H1 (cell line): Measurements from ENCODE around the gene MNAT1. TPM values are rescaled to one million over a fixed set of nuclear protein-coding genes. Genes with fewer than 3 reads are reported as not detected.

ENCODE experiments used
- CTCF ChIA-PET: fragments of 300-600 bp; sonication (Branson Sonifier 250); formaldehyde crosslinking; loops from one replicate; lab custom pipeline; 2021; ENCODE audit not compliant: partially characterized antibody; lab: Charles Lee
- POLR2A ChIA-PET: fragments of 300-600 bp; sonication (Branson Sonifier 250); formaldehyde crosslinking; loops from one replicate; lab custom pipeline; 2021; ENCODE audit warnings: inconsistent platforms; ENCODE audit not compliant: partially characterized antibody; lab: Charles Lee
- DNase-seq, 2 experiments: peaks; one replicate each; pipeline versions ENCODE4 v3.0.0 to v3.0.0-alpha.2; 2010 to 2022; ENCODE audit warnings: low spot score in 2 of 2, low read depth in 1 of 2, mixed read lengths in 1 of 2
- FAIRE-seq: peaks from 2 replicates; lab custom pipeline; 2011; peaks lifted over from hg19 to GRCh38; lab: Jason Lieb, UNC
- H2AFZ ChIP-seq: 2 replicates; pipeline ENCODE4 v1.8.1; 2012; ENCODE audit warnings: low read length, inconsistent platforms
- H2AK5ac ChIP-seq: 2 replicates; pipeline ENCODE4 v1.6.1; 2013; ENCODE audit warnings: low read depth, low read length
- H2BK120ac ChIP-seq: replicated peaks from 2 replicates; pipeline ENCODE3; 2013; ENCODE audit warnings: low read depth, low read length, inconsistent platforms
- H2BK12ac ChIP-seq: 2 replicates; pipeline ENCODE4 v1.6.1; 2013; ENCODE audit warnings: low read depth, low read length
- H2BK15ac ChIP-seq: 2 replicates; pipeline ENCODE4 v1.6.1; 2013; ENCODE audit warnings: low read length
- H2BK20ac ChIP-seq: 2 replicates; pipeline ENCODE4 v1.6.1; 2013; ENCODE audit warnings: low read length
- H2BK5ac ChIP-seq: 2 replicates; pipeline ENCODE4 v1.6.1; 2013; ENCODE audit warnings: low read depth, low read length
- H3K14ac ChIP-seq: 2 replicates; pipeline ENCODE4 v1.6.1; 2013; ENCODE audit warnings: inconsistent platforms; ENCODE audit not compliant: insufficient read length
- H3K18ac ChIP-seq: 2 replicates; pipeline ENCODE4 v1.6.1; 2013; ENCODE audit warnings: low read length; ENCODE audit errors: extremely low read depth
- H3K23ac ChIP-seq: 2 replicates; pipeline ENCODE4 v1.6.1; 2013; ENCODE audit warnings: inconsistent platforms; ENCODE audit not compliant: insufficient read length
- H3K23me2 ChIP-seq: 2 replicates; pipeline ENCODE4 v1.6.1; 2013; ENCODE audit warnings: low read depth, low read length
- H3K27ac ChIP-seq: 2 replicates; pipeline ENCODE4 v1.6.1; 2011; ENCODE audit warnings: low read depth, low read length, inconsistent platforms
- H3K27me3 ChIP-seq, 4 experiments: replicated peaks in 1 of 4; 1 replicate in 1 of 4; 2 replicates in 3 of 4; pipeline versions ENCODE4 v1.6.1 to v1.8.1; 2011 to 2013; ENCODE audit warnings: low read length in 3 of 4, mild to moderate bottlenecking in 3 of 4, inconsistent platforms in 2 of 4, mixed read lengths in 2 of 4, moderate library complexity in 1 of 4; ENCODE audit not compliant: control insufficient read depth in 3 of 4, insufficient read depth in 3 of 4; ENCODE audit errors: extremely low read depth in 1 of 4
- H3K36me3 ChIP-seq, 4 experiments: 2 replicates each; pipeline versions ENCODE4 v1.6.1 to v1.8.1; 2011 to 2013; ENCODE audit warnings: mild to moderate bottlenecking in 4 of 4, low read length in 3 of 4, moderate library complexity in 2 of 4, control low read depth in 1 of 4, inconsistent platforms in 1 of 4; ENCODE audit not compliant: insufficient read depth in 4 of 4, control insufficient read depth in 2 of 4
- H3K4ac ChIP-seq: replicated peaks from 2 replicates; pipeline ENCODE3; 2013; ENCODE audit warnings: low read length, low read depth, mixed read lengths, inconsistent platforms; ENCODE audit not compliant: insufficient read length
- H3K4me1 ChIP-seq, 4 experiments: replicated peaks in 1 of 4; 1 replicate in 1 of 4; 2 replicates in 3 of 4; pipeline versions ENCODE4 v1.6.1 to v1.8.1; 2011 to 2013; ENCODE audit warnings: low read length in 3 of 4, inconsistent platforms in 2 of 4, mixed read lengths in 1 of 4; ENCODE audit not compliant: insufficient read depth in 4 of 4, control insufficient read depth in 3 of 4
- H3K4me2 ChIP-seq, 2 experiments: 2 replicates each; pipeline versions ENCODE4 v1.6.1 to v1.8.1; 2011 to 2013; ENCODE audit warnings: low read depth in 2 of 2, low read length in 2 of 2, control low read depth in 1 of 2, inconsistent platforms in 1 of 2, mild to moderate bottlenecking in 1 of 2; ENCODE audit not compliant: insufficient read depth in 1 of 2
- H3K4me3 ChIP-seq, 4 experiments: fragments of 200-600, 300-600 bp in 1 of 4; sonication (generic), shearing (Covaris generic), sonication (Bioruptor Twin) in 1 of 4; 2 replicates each; pipeline versions ENCODE4 v1.5.1 to v1.8.1; 2011 to 2016; ENCODE audit warnings: low read length in 4 of 4, low read depth in 3 of 4, control low read depth in 2 of 4, inconsistent platforms in 2 of 4, mild to moderate bottlenecking in 2 of 4, mixed read lengths in 1 of 4, moderate library complexity in 1 of 4; ENCODE audit not compliant: insufficient read depth in 2 of 4; ENCODE audit errors: extremely low read depth in 1 of 4
- H3K56ac ChIP-seq: replicated peaks from 2 replicates; pipeline ENCODE3; 2013; ENCODE audit warnings: low read depth, mild to moderate bottlenecking, mixed read lengths, low read length, inconsistent platforms; ENCODE audit not compliant: insufficient read length
- H3K79me1 ChIP-seq: 2 replicates; pipeline ENCODE4 v1.6.1; 2013; ENCODE audit warnings: low read depth, low read length, control low read depth
- H3K79me2 ChIP-seq, 2 experiments: 2 replicates each; pipeline versions ENCODE4 v1.6.1 to v1.8.1; 2012 to 2013; ENCODE audit warnings: low read length in 2 of 2, mild to moderate bottlenecking in 2 of 2, inconsistent platforms in 1 of 2; ENCODE audit not compliant: insufficient read depth in 2 of 2, control insufficient read depth in 1 of 2
- H3K9ac ChIP-seq, 4 experiments: replicated peaks in 1 of 4; 1 replicate in 1 of 4; 2 replicates in 3 of 4; pipeline versions ENCODE4 v1.6.1 to v1.8.1; 2011 to 2013; ENCODE audit warnings: low read depth in 3 of 4, low read length in 3 of 4, control low read depth in 2 of 4, mild to moderate bottlenecking in 2 of 4, moderate library complexity in 2 of 4, inconsistent platforms in 1 of 4; ENCODE audit errors: extremely low read depth in 1 of 4
- H3K9me3 ChIP-seq, 2 experiments: 2 replicates each; pipeline versions ENCODE4 v1.6.1 to v1.8.1; 2012 to 2013; ENCODE audit warnings: mild to moderate bottlenecking in 2 of 2, moderate library complexity in 2 of 2, control low read depth in 1 of 2, inconsistent platforms in 1 of 2, low read depth in 1 of 2, low read length in 1 of 2, mixed read lengths in 1 of 2; ENCODE audit not compliant: insufficient read depth in 2 of 2
- H4K20me1 ChIP-seq, 2 experiments: replicated peaks in 1 of 2; 2 replicates each; pipeline versions ENCODE3 to v1.8.1; 2011 to 2013; ENCODE audit warnings: inconsistent platforms in 2 of 2, low read length in 2 of 2, mild to moderate bottlenecking in 1 of 2; ENCODE audit not compliant: insufficient read depth in 2 of 2, control insufficient read depth in 1 of 2
- H4K5ac ChIP-seq: 2 replicates; pipeline ENCODE4 v1.6.1; 2013; ENCODE audit warnings: low read length, low read depth, mixed read lengths, inconsistent platforms; ENCODE audit not compliant: insufficient read length
- H4K8ac ChIP-seq: 2 replicates; pipeline ENCODE4 v1.8.0; 2013; ENCODE audit warnings: mild to moderate bottlenecking, moderate library complexity, low read length, inconsistent platforms; ENCODE audit not compliant: insufficient read depth; ENCODE audit errors: extremely low read depth
- H4K91ac ChIP-seq: replicated peaks from 2 replicates; pipeline ENCODE3; 2013; ENCODE audit warnings: low read length, mixed read lengths, inconsistent platforms; ENCODE audit not compliant: insufficient read length
- BACH1 ChIP-seq: IDR thresholded peaks from 2 replicates; pipeline ENCODE4 v1.6.1; 2012; ENCODE audit warnings: low read length, improper control_type of control experiment
- CBX5 ChIP-seq: fragments of 300-800, 300-1000 bp; sonication (generic); IDR thresholded peaks from 2 replicates; pipeline ENCODE4 v1.7.1; 2016; ENCODE audit warnings: antibody characterized with exemption, low read length, low read depth
- CEBPB ChIP-seq: IDR thresholded peaks from 2 replicates; pipeline ENCODE4 v1.6.1; 2012; ENCODE audit warnings: low read depth, low read length
- CTBP2 ChIP-seq: IDR thresholded peaks from 2 replicates; pipeline ENCODE4 v1.7.0; 2011; ENCODE audit warnings: borderline replicate concordance, mild to moderate bottlenecking, moderate library complexity, mixed read lengths, low read length; ENCODE audit not compliant: insufficient read depth, insufficient read length
- EZH2 ChIP-seq: fragments of 200-600 bp; sonication (generic); IDR thresholded peaks from 2 replicates; pipeline ENCODE4 v1.7.1; 2012; ENCODE audit warnings: low read depth, mild to moderate bottlenecking, moderate library complexity, low read length, inconsistent platforms; ENCODE audit not compliant: severe bottlenecking
- GTF2F1 ChIP-seq: IDR thresholded peaks from 2 replicates; pipeline ENCODE4 v1.6.1; 2012; ENCODE audit warnings: low read depth, low read length, improper control_type of control experiment, borderline replicate concordance
- KDM4A ChIP-seq: IDR thresholded peaks from one replicate; pipeline ENCODE4 v1.7.1; 2012; ENCODE audit warnings: low read depth, mild to moderate bottlenecking, moderate library complexity, low read length, inconsistent platforms; ENCODE audit not compliant: severe bottlenecking
- PHF8 ChIP-seq: fragments of 200-600 bp; sonication (generic); conservative IDR thresholded peaks from 2 replicates; pipeline ENCODE4 v1.7.1; 2012; ENCODE audit warnings: low read depth, mild to moderate bottlenecking, inconsistent platforms, low read length, moderate library complexity
- POLR2A ChIP-seq, 2 experiments: IDR thresholded peaks; 1 replicate in 1 of 2; 2 replicates in 1 of 2; pipeline ENCODE4 v1.6.1; 2011; ENCODE audit warnings: low read depth in 2 of 2, low read length in 2 of 2, mild to moderate bottlenecking in 2 of 2; ENCODE audit errors: control extremely low read depth in 1 of 2
- POLR2AphosphoS5 ChIP-seq: IDR thresholded peaks from 2 replicates; pipeline ENCODE4 v1.6.1; 2011; ENCODE audit warnings: low read depth, low read length
- RFX5 ChIP-seq: IDR thresholded peaks from 2 replicates; pipeline ENCODE4 v1.6.1; 2011; ENCODE audit warnings: low read depth, low read length, improper control_type of control experiment, borderline replicate concordance
- RXRA ChIP-seq: IDR thresholded peaks from 2 replicates; pipeline ENCODE4 v1.6.1; 2011; ENCODE audit warnings: low read depth, mild to moderate bottlenecking, low read length, moderate library complexity; ENCODE audit not compliant: insufficient read depth
- SP1 ChIP-seq: IDR thresholded peaks from 2 replicates; pipeline ENCODE4 v1.6.1; 2011; ENCODE audit warnings: low read depth, low read length
- SP4 ChIP-seq: IDR thresholded peaks from 2 replicates; pipeline ENCODE4 v1.6.1; 2012; ENCODE audit warnings: low read length, inconsistent platforms
- TBP ChIP-seq: IDR thresholded peaks from 2 replicates; pipeline ENCODE4 v1.6.1; 2011; ENCODE audit warnings: low read depth, low read length, improper control_type of control experiment
- WGBS, 2 experiments: shearing (Covaris generic) in 1 of 2; methylation state at CpG; one replicate each; pipeline versions ENCODE4 v1.1.6 to v1.1.7; 2013 to 2015; ENCODE audit warnings: low lambda C conversion rate in 2 of 2, mixed read lengths in 2 of 2, inconsistent platforms in 1 of 2, low coverage in 1 of 2, missing lambda C conversion rate in 1 of 2; ENCODE audit not compliant: insufficient replicate concordance in 2 of 2, insufficient coverage in 1 of 2, insufficient read length in 1 of 2; ENCODE audit errors: extremely low coverage in 1 of 2, missing lambda C conversion rate in 1 of 2; 5-methylcytosine and 5-hydroxymethylcytosine counted together
- polyA plus RNA-seq, 7 experiments: library from polyadenylated mRNA; depleted of rRNA in 3 of 7; stranded (reverse) in 5 of 7; unstranded in 2 of 7; fragments of >200 nt in 5 of 7; fragments of 200-250 nt in 2 of 7; gene quantifications; 1 replicate in 5 of 7; 2 replicates in 1 of 7; 4 replicates in 1 of 7; pipeline versions ENCODE4 v1.2.1 to v1.2.3, GENCODE V29; 2011 to 2013; ENCODE audit warnings: missing spikeins in 2 of 7, mixed read lengths in 2 of 7
- total RNA-seq: library from RNA; stranded (reverse); fragmentation: NEBNext Ultra II Directional; extraction: Animal tissue kit (Norgen Biotek cat#: 25700); gene quantifications from 2 replicates; pipeline ENCODE4 v1.2.1, GENCODE V29; 2021

MNAT1 gene
- total and polyA plus RNA-seq, 2 of the 8 experiments (the other 6 are each of a cell fraction or from before 2014, with no cell fraction given): 34.7 to 52.1 TPM

GRCh38 chr14:60720391-60720790 is 14.2 kb upstream of the MNAT1 start:
- peaks cover 7 to 64% of the 10 kb centered on the region in 2 experiments for H3K79me2 ChIP-seq
- no peak overlapping the region for H4K5ac ChIP-seq
- H2BK120ac ChIP-seq: no peak overlapping the region
- peak overlapping the region in 3 of 4 experiments; percentile 76 to 99 (median 85); a peak in 4 of 8 replicates for H3K4me3 ChIP-seq
- peaks cover 13% of the 10 kb centered on the region for H3K79me1 ChIP-seq
- H4K91ac ChIP-seq: no peak overlapping the region
- H3K23ac ChIP-seq: no peak overlapping the region
- no peak overlapping the region for H2AK5ac ChIP-seq
- CTCF ChIA-PET: interaction anchor here (1.2 to 1.6 kb wide), 3 partner anchors 16 to 95 kb away, joined by 3 to 5 read pairs (median 4); no protein-coding TSS in a partner anchor
- H3K4ac ChIP-seq: no peak overlapping the region
- peaks cover 2 to 7% (median 5%) of the 10 kb centered on the region in 4 experiments; a peak in 6 of 7 replicates for H3K4me1 ChIP-seq
- H2BK20ac ChIP-seq: no peak overlapping the region
- no peak overlapping the region for H3K27ac ChIP-seq
- POLR2A ChIA-PET: interaction anchor here (0.6 to 1.6 kb wide), 6 partner anchors 17 to 557 kb away, joined by 3 to 4 read pairs (median 3); no protein-coding TSS in a partner anchor
- no peak overlapping the region for H2BK15ac ChIP-seq
- H3K36me3 ChIP-seq: peaks cover 7 to 40% (median 17%) of the 10 kb centered on the region in 4 experiments
- no peak overlapping the region; the same call in 1 of the 2 replicates for H3K18ac ChIP-seq
- H3K4me2 ChIP-seq: peak overlapping the region; percentile 86 to 96
- H2BK5ac ChIP-seq: no peak overlapping the region
- H3K9me3 ChIP-seq: no peaks in the 10 kb centered on the region
- no peak overlapping the region for H2BK12ac ChIP-seq
- no peak overlapping the region for H3K9ac ChIP-seq
- no peak for FAIRE-seq
- no peak for DNase-seq
- H2AFZ ChIP-seq: no peak overlapping the region
- 60% methylated on average over 1 of the region's 1 CpG; no CpG with 5 or more reads in 1 of the 2 experiments for WGBS, 2 experiments
- peaks cover 13% of the 10 kb centered on the region; the same call in 1 of the 2 replicates for H3K23me2 ChIP-seq
- H4K20me1 ChIP-seq: peaks cover 16% of the 10 kb centered on the region in 2 experiments
- H3K14ac ChIP-seq: no peak overlapping the region
- no peak overlapping the region for H3K56ac ChIP-seq
- no peaks in the 10 kb centered on the region for H3K27me3 ChIP-seq
- H4K8ac ChIP-seq: no peak overlapping the region
- TF ChIP-seq PHF8 (no peak), KDM4A (no peak), POLR2AphosphoS5 (no peak), BACH1 (no peak), EZH2 (no peak), GTF2F1 (no peak), SP1 (no peak), TBP (no peak), CEBPB (no peak), POLR2A (IDR thresholded peaks at IDR 0.05; ENCODE audit: control extremely low read depth in 1 of 2, low read depth in 2 of 2, low read length in 2 of 2) (no peak), RFX5 (no peak), RXRA (no peak), CTBP2 (no peak), CBX5 (no peak), SP4 (no peak)
